H1 (cell line): Measurements from ENCODE around the gene COL11A2. TPM values are rescaled to one million over a fixed set of nuclear protein-coding genes. Genes with fewer than 3 reads are reported as not detected.

Experiments
- CHD7 ChIP-seq: fragments of 300-600 bp; sonication (generic); IDR thresholded peaks from 2 replicates; pipeline ENCODE4 v1.7.1; 2012; ENCODE audit warnings: low read length, moderate library complexity, mild to moderate bottlenecking, inconsistent platforms; ENCODE audit not compliant: insufficient replicate concordance
- EZH2 ChIP-seq: fragments of 200-600 bp; sonication (generic); IDR thresholded peaks from 2 replicates; pipeline ENCODE4 v1.7.1; 2012; ENCODE audit warnings: low read depth, mild to moderate bottlenecking, moderate library complexity, low read length, inconsistent platforms; ENCODE audit not compliant: severe bottlenecking
- KDM4A ChIP-seq: IDR thresholded peaks from one replicate; pipeline ENCODE4 v1.7.1; 2012; ENCODE audit warnings: low read depth, mild to moderate bottlenecking, moderate library complexity, low read length, inconsistent platforms; ENCODE audit not compliant: severe bottlenecking
- POLR2A ChIP-seq, 2 experiments: IDR thresholded peaks; 1 replicate in 1 of 2; 2 replicates in 1 of 2; pipeline ENCODE4 v1.6.1; 2011; ENCODE audit warnings: low read depth in 2 of 2, low read length in 2 of 2, mild to moderate bottlenecking in 2 of 2; ENCODE audit errors: control extremely low read depth in 1 of 2
- RBBP5 ChIP-seq: IDR thresholded peaks from 2 replicates; pipeline ENCODE4 v1.7.1; 2012; ENCODE audit warnings: low read depth, mild to moderate bottlenecking, inconsistent platforms, low read length, moderate library complexity, borderline replicate concordance
- RXRA ChIP-seq: IDR thresholded peaks from 2 replicates; pipeline ENCODE4 v1.6.1; 2011; ENCODE audit warnings: low read depth, mild to moderate bottlenecking, low read length, moderate library complexity; ENCODE audit not compliant: insufficient read depth
- SIN3A ChIP-seq, 2 experiments: IDR thresholded peaks in 1 of 2; conservative IDR thresholded peaks in 1 of 2; 2 replicates each; pipeline ENCODE4 v1.6.1; 2011 to 2012; ENCODE audit warnings: low read length in 2 of 2, improper control_type of control experiment in 1 of 2, low read depth in 1 of 2, mild to moderate bottlenecking in 1 of 2
- polyA plus RNA-seq, 7 experiments: library from polyadenylated mRNA; depleted of rRNA in 3 of 7; stranded (reverse) in 5 of 7; unstranded in 2 of 7; fragments of >200 nt in 5 of 7; fragments of 200-250 nt in 2 of 7; gene quantifications; 1 replicate in 5 of 7; 2 replicates in 1 of 7; 4 replicates in 1 of 7; pipeline versions ENCODE4 v1.2.1 to v1.2.3, GENCODE V29; 2011 to 2013; ENCODE audit warnings: missing spikeins in 2 of 7, mixed read lengths in 2 of 7
- total RNA-seq: library from RNA; stranded (reverse); fragmentation: NEBNext Ultra II Directional; extraction: Animal tissue kit (Norgen Biotek cat#: 25700); gene quantifications from 2 replicates; pipeline ENCODE4 v1.2.1, GENCODE V29; 2021

COL11A2 gene
- total and polyA plus RNA-seq, 2 of the 8 experiments (the other 6 are each of a cell fraction or from before 2014, with no cell fraction given), result 2.8 to 3.8 TPM

GRCh38 chr6:33213166-33213988 lies 21.1 kb upstream of the COL11A2 start (continued):
- TF ChIP-seq POLR2A (IDR thresholded peaks at IDR 0.05; ENCODE audit: control extremely low read depth in 1 of 2, low read depth in 2 of 2, low read length in 2 of 2) (peak in 1 of 2 experiments; percentile 62; a peak in 1 of 3 replicates), RBBP5 (peak; percentile 37; the same call in 1 of the 2 replicates), EZH2 (peak; percentile 61), CHD7 (no peak), RXRA (no peak), KDM4A (peak; percentile 86), SIN3A (conservative IDR thresholded peaks at IDR 0.05 in 1 of 2, IDR thresholded peaks at IDR 0.05 in 1 of 2; ENCODE audit: low read depth in 1 of 2, low read length in 2 of 2) (0 out of 4 replicates have a peak, but pooled peaks of 1 of the 2 experiments have one; percentile 12)
